Measurements from ENCODE around the gene CWC27. TPM values are rescaled to one million over a fixed set of nuclear protein-coding genes. Genes with fewer than 3 reads are reported as not detected.

The CWC27 gene
- total RNA-seq, 4 donors from 2014 or later, result 12.3 to 21.2 (median 13.4) TPM

DNA sequence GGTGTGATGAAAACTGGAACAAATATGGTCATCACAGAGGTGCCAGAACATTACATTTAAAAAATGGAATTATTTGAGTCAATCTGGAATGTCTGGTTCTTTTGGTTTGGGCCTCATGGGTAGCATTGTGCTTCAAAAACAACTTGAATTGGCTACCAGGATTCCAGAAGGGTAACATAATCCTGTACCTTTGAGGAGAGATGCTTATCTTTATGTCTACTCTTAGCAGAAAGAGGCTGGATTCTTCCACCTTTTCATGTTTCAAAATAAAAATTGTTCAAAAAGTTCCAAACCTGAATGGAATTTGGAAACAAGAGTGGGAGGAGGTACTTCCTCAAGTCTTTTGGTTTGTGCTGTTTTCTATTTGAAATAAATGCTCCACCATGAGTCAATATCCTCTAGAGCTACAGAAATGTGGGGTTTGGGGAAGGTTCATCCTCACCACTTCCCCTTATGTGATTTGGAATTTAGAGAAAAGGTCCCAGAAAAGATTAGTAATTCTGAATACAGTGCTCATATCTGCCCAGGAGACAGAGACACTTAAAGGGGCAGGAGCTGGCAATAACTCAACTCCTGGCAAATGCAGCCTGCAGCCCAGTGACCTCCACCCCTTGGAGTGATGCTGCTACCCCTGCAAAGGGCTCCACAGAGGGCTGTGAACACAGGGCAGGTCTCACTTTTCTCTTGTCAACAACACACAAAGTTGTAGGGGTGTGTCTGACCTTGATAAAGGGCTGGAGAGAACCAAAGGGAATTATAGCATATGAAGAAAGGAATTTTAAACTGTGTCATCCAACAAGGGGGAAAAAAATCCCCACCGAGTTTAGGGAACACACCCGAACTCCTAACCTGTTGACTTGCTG lies 272.8 kb downstream of the CWC27 start:
- H3K4me3 ChIP-seq, result no peak overlapping the region
- TF ChIP-seq POLR2A (IDR thresholded peaks at IDR 0.05; ENCODE audit: low read depth), result no peak
- TF ChIP-seq POLR2AphosphoS5 (IDR thresholded peaks at IDR 0.05), result no peak
- TF ChIP-seq, protein P1, sequence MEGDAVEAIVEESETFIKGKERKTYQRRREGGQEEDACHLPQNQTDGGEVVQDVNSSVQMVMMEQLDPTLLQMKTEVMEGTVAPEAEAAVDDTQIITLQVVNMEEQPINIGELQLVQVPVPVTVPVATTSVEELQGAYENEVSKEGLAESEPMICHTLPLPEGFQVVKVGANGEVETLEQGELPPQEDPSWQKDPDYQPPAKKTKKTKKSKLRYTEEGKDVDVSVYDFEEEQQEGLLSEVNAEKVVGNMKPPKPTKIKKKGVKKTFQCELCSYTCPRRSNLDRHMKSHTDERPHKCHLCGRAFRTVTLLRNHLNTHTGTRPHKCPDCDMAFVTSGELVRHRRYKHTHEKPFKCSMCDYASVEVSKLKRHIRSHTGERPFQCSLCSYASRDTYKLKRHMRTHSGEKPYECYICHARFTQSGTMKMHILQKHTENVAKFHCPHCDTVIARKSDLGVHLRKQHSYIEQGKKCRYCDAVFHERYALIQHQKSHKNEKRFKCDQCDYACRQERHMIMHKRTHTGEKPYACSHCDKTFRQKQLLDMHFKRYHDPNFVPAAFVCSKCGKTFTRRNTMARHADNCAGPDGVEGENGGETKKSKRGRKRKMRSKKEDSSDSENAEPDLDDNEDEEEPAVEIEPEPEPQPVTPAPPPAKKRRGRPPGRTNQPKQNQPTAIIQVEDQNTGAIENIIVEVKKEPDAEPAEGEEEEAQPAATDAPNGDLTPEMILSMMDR (IDR thresholded peaks at IDR 0.05), result no peak
- TF ChIP-seq EP300 (IDR thresholded peaks at IDR 0.05), result no peak
- peaks cover 10 to 25% (median 16%) of the 10 kb centered on the region in 4 donors for H3K4me1 ChIP-seq
- no peaks in the 10 kb centered on the region for H3K27me3 ChIP-seq
- WGBS, result 82% methylated on average over 2 of the region's 2 CpGs
- H3K9me3 ChIP-seq, result no peaks in the 10 kb centered on the region
- intact Hi-C loops (cut with DNase I), result no loop called here
- H3K36me3 ChIP-seq, result no peaks in the 10 kb centered on the region
- no peak for DNase-seq (ENCODE audit: extremely low spot score)
- H3K27ac ChIP-seq (replicated peaks in 1 of 4), result no peak overlapping the region

DNA sequence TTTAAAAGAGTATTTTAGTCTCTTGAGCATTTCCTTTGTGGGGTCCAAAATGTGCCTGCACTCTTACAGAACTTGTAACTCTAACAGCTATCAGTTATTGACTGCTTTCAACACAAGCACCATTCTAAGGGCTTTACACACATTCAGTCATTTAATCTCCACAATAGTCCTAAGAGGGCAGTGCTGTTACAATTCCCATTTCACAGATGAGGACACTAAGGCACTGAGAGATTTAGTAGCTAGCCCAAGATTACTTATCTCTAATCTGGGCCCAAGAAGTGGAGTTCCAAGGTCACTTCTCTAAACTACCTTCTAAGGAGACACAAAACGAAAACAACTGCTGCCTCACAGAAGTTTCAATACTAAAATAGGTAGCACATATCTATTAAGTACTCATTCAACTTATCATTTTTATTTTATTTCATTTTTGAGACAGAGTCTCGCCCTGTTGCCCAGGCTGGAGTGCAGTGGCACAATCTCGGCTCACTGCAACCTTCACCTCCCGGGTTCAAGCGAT lies 275.2 kb downstream of the CWC27 start:
- H3K27ac ChIP-seq (replicated peaks in 1 of 4), result no peak overlapping the region
- DNase-seq (ENCODE audit: extremely low spot score), result no peak
- no peaks in the 10 kb centered on the region for H3K27me3 ChIP-seq
- TF ChIP-seq POLR2A (IDR thresholded peaks at IDR 0.05; ENCODE audit: low read depth), result no peak
- TF ChIP-seq POLR2AphosphoS5 (IDR thresholded peaks at IDR 0.05), result no peak
- TF ChIP-seq EP300 (IDR thresholded peaks at IDR 0.05), result no peak
- TF ChIP-seq, protein P1 (IDR thresholded peaks at IDR 0.05), result no peak
- no peaks in the 10 kb centered on the region for H3K9me3 ChIP-seq
- H3K4me3 ChIP-seq, result no peak overlapping the region
- peaks cover 0 to 7% (median 5%) of the 10 kb centered on the region in 4 donors for H3K4me1 ChIP-seq
- WGBS, result 96% methylated on average over 5 of the region's 5 CpGs
- intact Hi-C loops (cut with DNase I), result no loop called here
- H3K36me3 ChIP-seq, result no peaks in the 10 kb centered on the region

DNA sequence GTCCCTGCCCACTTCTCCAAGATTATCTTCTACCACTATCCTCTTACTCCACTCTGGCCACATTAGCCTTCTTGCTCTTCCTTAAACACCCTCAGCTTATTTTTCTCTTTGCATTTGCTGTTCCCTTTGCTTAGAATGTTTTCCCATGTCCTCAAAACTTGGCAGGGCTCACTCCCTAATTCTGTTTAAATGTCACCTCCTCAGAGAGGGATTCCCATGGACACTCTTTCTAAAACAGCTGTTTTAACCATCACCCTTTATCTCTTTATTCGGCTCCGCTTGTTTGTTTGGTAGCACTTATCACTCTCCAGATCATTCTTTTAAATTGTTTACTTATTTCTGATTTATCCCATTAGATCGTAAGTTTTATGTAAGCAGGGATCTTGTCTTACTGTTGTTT lies 278.5 kb downstream of the CWC27 start:
- TF ChIP-seq, protein P1 (IDR thresholded peaks at IDR 0.05), result no peak
- no peak for TF ChIP-seq POLR2A (IDR thresholded peaks at IDR 0.05; ENCODE audit: low read depth)
- no peak for TF ChIP-seq POLR2AphosphoS5 (IDR thresholded peaks at IDR 0.05)
- TF ChIP-seq EP300 (IDR thresholded peaks at IDR 0.05), result no peak
- Histone ChIP-seq H3K27ac (replicated peaks in 1 of 4) (no peak overlapping the region), H3K4me1 (peaks cover 7 to 22% (median 11%) of the 10 kb centered on the region in 4 donors), H3K9me3 (no peaks in the 10 kb centered on the region), H3K36me3 (no peaks in the 10 kb centered on the region), H3K4me3 (no peak overlapping the region), H3K27me3 (no peaks in the 10 kb centered on the region)
- 72% methylated on average over 3 of the region's 3 CpGs for WGBS
- DNase-seq (ENCODE audit: extremely low spot score), result no peak
- intact Hi-C loops (cut with DNase I), result no loop called here

DNA sequence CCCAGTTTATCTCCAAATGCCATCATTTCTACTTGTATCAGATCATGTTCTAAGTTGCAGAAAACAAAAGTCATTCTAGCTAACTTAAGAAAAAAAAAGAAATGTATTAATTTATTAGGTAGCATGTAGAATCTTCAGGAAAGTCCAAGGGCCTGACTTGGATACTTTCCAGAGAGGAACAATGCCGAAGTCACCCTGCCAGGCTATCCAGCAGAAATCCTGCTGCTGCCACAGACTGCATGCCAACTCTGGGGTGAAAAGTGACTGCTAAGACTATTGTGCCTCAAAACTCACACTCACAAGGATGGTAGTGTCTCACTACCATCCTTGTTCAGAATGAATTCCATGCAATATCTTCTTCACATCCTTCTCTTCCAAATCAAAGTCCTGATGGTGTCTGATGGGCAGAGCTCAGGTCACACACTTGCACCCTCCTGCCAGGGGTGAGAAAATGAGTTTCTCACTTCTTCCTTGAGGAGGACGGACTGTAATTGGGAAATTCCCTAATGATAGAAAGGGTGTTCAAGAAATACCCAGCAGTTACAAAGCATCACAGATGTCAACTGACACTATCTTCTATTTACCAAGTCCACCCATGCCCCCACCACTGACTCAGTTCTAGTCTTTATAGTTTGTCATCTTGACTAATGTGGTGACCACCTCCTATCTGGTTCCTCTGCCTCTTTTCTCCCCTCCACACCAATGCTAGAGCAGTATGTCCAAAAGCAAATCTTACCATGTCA lies 279.4 kb downstream of the CWC27 start:
- H3K27ac ChIP-seq (replicated peaks in 1 of 4), result no peak overlapping the region

More for the DNA sequence above, 279.4 kb downstream of the CWC27 start:
- peaks cover 7 to 22% (median 11%) of the 10 kb centered on the region in 4 donors for H3K4me1 ChIP-seq
- H3K4me3 ChIP-seq, result no peak overlapping the region
- no peaks in the 10 kb centered on the region for H3K27me3 ChIP-seq
- no peak for TF ChIP-seq POLR2A (IDR thresholded peaks at IDR 0.05; ENCODE audit: low read depth)
- no peak for TF ChIP-seq EP300 (IDR thresholded peaks at IDR 0.05)
- TF ChIP-seq, protein P1 (IDR thresholded peaks at IDR 0.05), result no peak
- no peak for TF ChIP-seq POLR2AphosphoS5 (IDR thresholded peaks at IDR 0.05)
- intact Hi-C loops (cut with DNase I), result no loop called here
- no peaks in the 10 kb centered on the region for H3K9me3 ChIP-seq
- no peaks in the 10 kb centered on the region for H3K36me3 ChIP-seq
- WGBS, result 60% methylated on average over 2 of the region's 2 CpGs
- no peak for DNase-seq (ENCODE audit: extremely low spot score)

All from esophagus muscularis mucosa (tissue), 4 donors.